Mesenchymal stem cell (in vitro differentiated cells and primary cell): Measurements from ENCODE around the gene XIST.
A peak's percentile ranks its signal among the peaks of the same experiment; 100 is the strongest.

Experiments used
- DNase-seq: peaks from one replicate; pipeline ENCODE4 v3.0.0-alpha.2; 2013
- H2AFZ ChIP-seq: one replicate; pipeline ENCODE4 v1.6.1; 2013; ENCODE audit warnings: low read depth, mild to moderate bottlenecking, control low read depth, inconsistent platforms, low read length, moderate library complexity
- H2AK5ac ChIP-seq: 2 replicates; pipeline ENCODE4 v1.6.1; 2013; ENCODE audit warnings: low read length, moderate library complexity, mild to moderate bottlenecking, inconsistent platforms; ENCODE audit not compliant: severe bottlenecking
- H2BK120ac ChIP-seq: one replicate; pipeline ENCODE4 v1.6.1; 2013; ENCODE audit warnings: low read depth, mild to moderate bottlenecking, inconsistent platforms, low read length, moderate library complexity
- H2BK12ac ChIP-seq, 2 experiments: one replicate each; pipeline ENCODE4 v1.6.1; 2013; ENCODE audit warnings: inconsistent platforms in 2 of 2, low read length in 2 of 2, mild to moderate bottlenecking in 2 of 2, moderate library complexity in 2 of 2, control low read depth in 1 of 2
- H2BK15ac ChIP-seq: one replicate; pipeline ENCODE4 v1.6.1; 2013; ENCODE audit warnings: mild to moderate bottlenecking, low read depth, inconsistent platforms; ENCODE audit not compliant: poor library complexity, severe bottlenecking
- H2BK5ac ChIP-seq: 2 replicates; pipeline ENCODE4 v1.6.1; 2013; ENCODE audit warnings: low read depth, mild to moderate bottlenecking, low read length, control low read depth, inconsistent platforms; ENCODE audit not compliant: poor library complexity, severe bottlenecking
- H3K14ac ChIP-seq, 2 experiments: one replicate each; pipeline ENCODE4 v1.6.1; 2013; ENCODE audit warnings: inconsistent platforms in 2 of 2, low read length in 2 of 2, control low read depth in 1 of 2, mild to moderate bottlenecking in 1 of 2, moderate library complexity in 1 of 2
- H3K18ac ChIP-seq, 2 experiments: one replicate each; pipeline ENCODE4 v1.6.1; 2013; ENCODE audit warnings: inconsistent platforms in 2 of 2, low read length in 2 of 2, control low read depth in 1 of 2, low read depth in 1 of 2, mild to moderate bottlenecking in 1 of 2
- H3K23ac ChIP-seq, 2 experiments: one replicate each; pipeline ENCODE4 v1.6.1; 2013; ENCODE audit warnings: inconsistent platforms in 2 of 2, low read length in 2 of 2, mild to moderate bottlenecking in 2 of 2, moderate library complexity in 2 of 2, control low read depth in 1 of 2
- H3K27ac ChIP-seq: 2 replicates; pipeline ENCODE4 v1.5.1; 2013; ENCODE audit warnings: mild to moderate bottlenecking, moderate library complexity, low read length, control low read depth, inconsistent platforms; ENCODE audit not compliant: poor library complexity, severe bottlenecking
- H3K27me3 ChIP-seq, 2 experiments: 2 replicates each; pipeline versions ENCODE4 v1.6.1 to v1.7.0; 2013; ENCODE audit warnings: low read length in 2 of 2, mild to moderate bottlenecking in 2 of 2, moderate library complexity in 2 of 2, control low read depth in 1 of 2, inconsistent platforms in 1 of 2; ENCODE audit not compliant: control insufficient read depth in 1 of 2, insufficient read depth in 1 of 2
- H3K36me3 ChIP-seq, 2 experiments: 2 replicates each; pipeline versions ENCODE4 v1.6.1 to v1.7.0; 2013; ENCODE audit warnings: low read length in 2 of 2, control low read depth in 1 of 2, inconsistent platforms in 1 of 2, low read depth in 1 of 2, mild to moderate bottlenecking in 1 of 2; ENCODE audit not compliant: insufficient read depth in 2 of 2, control insufficient read depth in 1 of 2
- H3K4ac ChIP-seq, 2 experiments: one replicate each; pipeline ENCODE4 v1.6.1; 2013; ENCODE audit warnings: inconsistent platforms in 2 of 2, low read length in 2 of 2, mild to moderate bottlenecking in 2 of 2, moderate library complexity in 2 of 2, control low read depth in 1 of 2, low read depth in 1 of 2
- H3K4me1 ChIP-seq: 2 replicates; pipeline ENCODE4 v1.6.1; 2013; ENCODE audit warnings: low read depth, low read length, control low read depth; ENCODE audit not compliant: control insufficient read depth, insufficient read depth
- H3K4me2 ChIP-seq: 2 replicates; pipeline ENCODE4 v1.6.1; 2013; ENCODE audit warnings: low read length, mild to moderate bottlenecking, inconsistent platforms; ENCODE audit not compliant: poor library complexity, severe bottlenecking
- H3K4me3 ChIP-seq, 2 experiments: 2 replicates each; pipeline versions ENCODE4 v1.5.1 to v1.7.0; 2013; ENCODE audit warnings: low read length in 2 of 2, mild to moderate bottlenecking in 2 of 2, control low read depth in 1 of 2, low read depth in 1 of 2; ENCODE audit not compliant: insufficient read depth in 1 of 2
- H3K79me1 ChIP-seq: replicated peaks from 2 replicates; pipeline ENCODE4 v1.6.1; 2013; ENCODE audit warnings: mild to moderate bottlenecking, control low read depth, low read length, inconsistent platforms; ENCODE audit not compliant: poor library complexity, severe bottlenecking
- H3K9ac ChIP-seq: 2 replicates; pipeline ENCODE4 v1.7.0; 2013; ENCODE audit warnings: mild to moderate bottlenecking, low read length, moderate library complexity
- H3K9me3 ChIP-seq: 2 replicates; pipeline ENCODE4 v1.7.0; 2013; ENCODE audit warnings: mild to moderate bottlenecking, low read length; ENCODE audit not compliant: control insufficient read depth
- H4K8ac ChIP-seq: one replicate; pipeline ENCODE4 v1.6.1; 2013; ENCODE audit warnings: inconsistent platforms, mild to moderate bottlenecking, low read length, moderate library complexity
- H4K91ac ChIP-seq: one replicate; pipeline ENCODE4 v1.6.1; 2013; ENCODE audit warnings: mild to moderate bottlenecking, low read length, inconsistent platforms
- WGBS: methylation state at CpG from one replicate; pipeline ENCODE4 v1.1.7; 2013; ENCODE audit warnings: mixed read lengths; 5-methylcytosine and 5-hydroxymethylcytosine counted together

The XIST gene

GRCh38 chrX:73877687-73878086 lies 25.2 kb upstream of the XIST start:
- H3K79me1 ChIP-seq = no peaks in the 10 kb centered on the region
- H3K4me2 ChIP-seq = no peak overlapping the region
- no peak overlapping the region for H2AK5ac ChIP-seq
- no peak overlapping the region for H3K4me3 ChIP-seq
- H4K8ac ChIP-seq = no peak overlapping the region
- no peak overlapping the region for H4K91ac ChIP-seq
- H3K4ac ChIP-seq = no peak overlapping the region
- H2AFZ ChIP-seq = no peak overlapping the region
- no peak overlapping the region for H2BK12ac ChIP-seq
- H3K23ac ChIP-seq = no peak overlapping the region
- H3K4me1 ChIP-seq = peaks cover 4% of the 10 kb centered on the region
- H3K27me3 ChIP-seq = peaks cover 0 to 11% of the 10 kb centered on the region in 2 experiments
- no peak overlapping the region for H3K9ac ChIP-seq
- peak; percentile 38 for DNase-seq
- no peak overlapping the region for H3K18ac ChIP-seq
- H3K36me3 ChIP-seq = no peaks in the 10 kb centered on the region
- peaks cover 23% of the 10 kb centered on the region for H3K9me3 ChIP-seq
- H3K27ac ChIP-seq = no peak overlapping the region
- H3K14ac ChIP-seq = no peak overlapping the region
- H2BK15ac ChIP-seq = no peak overlapping the region
- no peak overlapping the region for H2BK5ac ChIP-seq
- no peak overlapping the region for H2BK120ac ChIP-seq

GRCh38 chrX:73876911-73877310 lies 24.4 kb upstream of the XIST start:
- no peak overlapping the region for H2BK12ac ChIP-seq
- H3K18ac ChIP-seq = no peak overlapping the region
- no peak for DNase-seq
- peaks cover 25% of the 10 kb centered on the region for H3K9me3 ChIP-seq
- no peak overlapping the region for H4K8ac ChIP-seq
- no peak overlapping the region for H3K4ac ChIP-seq
- H3K4me1 ChIP-seq = peaks cover 4% of the 10 kb centered on the region
- H3K4me3 ChIP-seq = no peak overlapping the region
- no peak overlapping the region for H2BK120ac ChIP-seq
- H3K4me2 ChIP-seq = no peak overlapping the region
- H2AK5ac ChIP-seq = no peak overlapping the region
- peaks cover 0 to 11% of the 10 kb centered on the region in 2 experiments for H3K27me3 ChIP-seq
- WGBS = 66% methylated on average over 2 of the region's 2 CpGs
- H3K27ac ChIP-seq = no peak overlapping the region
- no peak overlapping the region for H3K23ac ChIP-seq
- no peaks in the 10 kb centered on the region for H3K79me1 ChIP-seq
- H2AFZ ChIP-seq = no peak overlapping the region
- H3K9ac ChIP-seq = no peak overlapping the region
- no peak overlapping the region for H2BK15ac ChIP-seq
- H3K14ac ChIP-seq = no peak overlapping the region
- no peak overlapping the region for H4K91ac ChIP-seq
- H2BK5ac ChIP-seq = no peak overlapping the region
- H3K36me3 ChIP-seq = no peaks in the 10 kb centered on the region

- no peaks in the 10 kb centered on the region for H3K79me1 ChIP-seq
- no peak overlapping the region for H2BK120ac ChIP-seq
- no peak overlapping the region for H2BK15ac ChIP-seq
- H4K8ac ChIP-seq = no peak overlapping the region
- H3K36me3 ChIP-seq = no peaks in the 10 kb centered on the region
- H3K4me3 ChIP-seq = no peak overlapping the region
- H3K18ac ChIP-seq = no peak overlapping the region
- H3K23ac ChIP-seq = no peak overlapping the region
- H4K91ac ChIP-seq = no peak overlapping the region
- H2AFZ ChIP-seq = no peak overlapping the region
- no peak overlapping the region for H3K4ac ChIP-seq
- no peak overlapping the region for H2BK12ac ChIP-seq
- H3K4me2 ChIP-seq = no peak overlapping the region
- DNase-seq = no peak
- H3K9ac ChIP-seq = no peak overlapping the region
- H2BK5ac ChIP-seq = no peak overlapping the region
- no peak overlapping the region for H2AK5ac ChIP-seq
- no peak overlapping the region for H3K27ac ChIP-seq
- H3K27me3 ChIP-seq = peaks cover 0 to 14% of the 10 kb centered on the region in 2 experiments
- H3K4me1 ChIP-seq = no peaks in the 10 kb centered on the region
- no peak overlapping the region for H3K14ac ChIP-seq
- no CpG with 5 or more reads among the region's 1 CpG for WGBS
- peaks cover 4% of the 10 kb centered on the region for H3K9me3 ChIP-seq
Measured at GRCh38 chrX:73868916-73869315, 16.4 kb upstream of the XIST start.

- Histone ChIP-seq H3K27me3 (peaks cover 0 to 17% of the 10 kb centered on the region in 2 experiments), H3K9ac (no peak overlapping the region), H2BK12ac (no peak overlapping the region), H2AK5ac (no peak overlapping the region), H2BK120ac (no peak overlapping the region), H2AFZ (no peak overlapping the region), H4K8ac (no peak overlapping the region), H2BK5ac (no peak overlapping the region), H4K91ac (no peak overlapping the region), H3K9me3 (no peaks in the 10 kb centered on the region), H3K4me2 (no peak overlapping the region), H3K4ac (no peak overlapping the region), H3K18ac (no peak overlapping the region), H3K14ac (no peak overlapping the region), H3K23ac (no peak overlapping the region), H3K27ac (no peak overlapping the region), H3K36me3 (no peaks in the 10 kb centered on the region), H3K4me1 (no peaks in the 10 kb centered on the region), H3K79me1 (no peaks in the 10 kb centered on the region), H2BK15ac (no peak overlapping the region), H3K4me3 (no peak overlapping the region)
- no CpG with 5 or more reads among the region's 6 CpGs for WGBS
- no peak for DNase-seq
Measured at GRCh38 chrX:73867144-73867543, 14.6 kb upstream of the XIST start.
